HG03196 (cell line): ENCODE measurements around the gene SLC11A1.

ENCODE experiments used
- ATAC-seq: cut with Tn5 transposase; IDR thresholded peaks from one replicate; pipeline ENCODE4 v1.9.1; 2021; ENCODE audit not compliant: unreplicated experiment

Gene SLC11A1

GRCh38 chr2:218366621-218367414 lies 15.3 kb upstream of the SLC11A1 start:
- ATAC-seq: no peak

DNA sequence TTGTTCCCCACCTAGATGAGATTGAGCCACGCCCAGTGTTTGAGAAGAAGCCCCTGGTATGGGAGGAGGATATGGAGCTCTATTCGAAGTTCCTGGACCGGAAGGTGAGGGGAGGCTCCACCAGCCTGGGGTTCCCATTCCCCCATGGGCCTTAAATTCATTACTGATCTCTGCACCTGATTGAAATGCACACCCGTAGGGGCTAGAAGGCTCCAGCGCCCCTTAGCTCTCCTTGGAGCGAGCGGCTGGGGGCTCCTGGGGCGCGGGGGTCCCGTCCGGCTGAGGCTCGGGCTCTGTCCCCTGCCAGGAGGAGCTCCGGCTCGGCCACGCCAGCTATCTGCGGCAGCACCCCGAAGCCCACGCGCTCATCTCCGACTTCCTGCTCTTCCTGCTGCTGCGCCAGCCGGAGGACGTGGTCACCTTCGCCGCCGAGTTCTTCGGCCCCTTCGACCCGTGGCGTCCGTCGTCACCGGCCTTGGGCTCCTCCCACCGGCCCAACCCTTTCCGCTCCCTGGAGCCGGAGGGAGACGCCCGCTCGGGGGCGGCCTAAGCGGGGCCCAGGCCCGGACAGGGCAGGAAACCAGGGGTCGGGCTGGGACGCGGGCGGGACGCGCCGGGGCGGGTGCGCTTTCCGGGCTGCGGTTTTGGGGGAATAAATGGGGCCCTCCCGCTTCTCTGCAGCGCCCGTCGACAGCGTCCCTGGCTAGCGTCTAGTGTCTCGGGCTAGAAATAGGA lies 14.5 kb upstream of the SLC11A1 start:
- peak; percentile 89 for ATAC-seq

DNA sequence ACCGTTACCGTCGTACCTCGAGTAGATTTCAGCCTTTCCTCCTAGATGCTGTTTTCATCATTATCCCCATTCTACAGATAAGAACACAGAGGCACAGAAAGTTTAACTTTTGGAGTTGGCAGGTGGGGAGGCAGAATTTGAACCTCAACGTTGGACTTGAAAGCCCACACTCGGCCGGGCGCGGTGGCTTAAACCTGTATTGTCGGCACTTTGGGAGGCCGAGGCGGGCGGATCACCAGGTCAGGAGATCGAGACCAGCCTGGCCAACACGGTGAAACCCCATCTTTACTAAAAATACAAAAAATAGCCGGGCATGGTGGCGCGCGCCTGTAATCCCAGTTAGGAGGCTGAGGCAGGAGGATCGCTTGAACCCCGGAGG lies 13.9 kb upstream of the SLC11A1 start:
- no peak for ATAC-seq

DNA sequence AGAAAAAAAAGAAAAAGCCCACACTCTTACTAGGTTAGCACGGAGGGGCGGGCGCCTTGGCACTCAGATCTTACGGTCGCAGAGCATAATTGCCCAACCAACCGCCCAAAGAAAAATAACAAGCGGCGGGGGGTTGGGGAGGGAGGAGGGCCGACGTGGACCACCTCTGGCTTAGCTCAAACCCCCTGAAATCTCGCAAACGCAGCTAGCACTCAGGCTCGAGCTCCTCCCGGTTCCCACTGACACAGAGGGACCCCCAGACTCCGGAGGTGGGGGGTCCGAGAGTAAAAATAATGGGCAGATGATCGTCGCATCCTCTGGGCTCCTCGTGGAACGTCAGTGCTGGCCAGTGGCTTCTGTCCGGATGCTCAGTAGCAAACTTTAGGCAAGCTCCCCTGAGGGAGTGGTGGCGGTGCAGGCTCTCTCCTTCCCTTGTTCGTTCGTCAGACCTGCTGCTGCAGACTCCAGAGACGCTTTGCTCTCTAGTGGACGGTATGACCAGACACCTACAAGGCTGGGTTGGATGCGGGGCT lies 13.4 kb upstream of the SLC11A1 start:
- ATAC-seq: no peak

- ATAC-seq: no peak
These were observed 12.7 kb upstream of the SLC11A1 start for GRCh38 chr2:218369330-218369729.

DNA sequence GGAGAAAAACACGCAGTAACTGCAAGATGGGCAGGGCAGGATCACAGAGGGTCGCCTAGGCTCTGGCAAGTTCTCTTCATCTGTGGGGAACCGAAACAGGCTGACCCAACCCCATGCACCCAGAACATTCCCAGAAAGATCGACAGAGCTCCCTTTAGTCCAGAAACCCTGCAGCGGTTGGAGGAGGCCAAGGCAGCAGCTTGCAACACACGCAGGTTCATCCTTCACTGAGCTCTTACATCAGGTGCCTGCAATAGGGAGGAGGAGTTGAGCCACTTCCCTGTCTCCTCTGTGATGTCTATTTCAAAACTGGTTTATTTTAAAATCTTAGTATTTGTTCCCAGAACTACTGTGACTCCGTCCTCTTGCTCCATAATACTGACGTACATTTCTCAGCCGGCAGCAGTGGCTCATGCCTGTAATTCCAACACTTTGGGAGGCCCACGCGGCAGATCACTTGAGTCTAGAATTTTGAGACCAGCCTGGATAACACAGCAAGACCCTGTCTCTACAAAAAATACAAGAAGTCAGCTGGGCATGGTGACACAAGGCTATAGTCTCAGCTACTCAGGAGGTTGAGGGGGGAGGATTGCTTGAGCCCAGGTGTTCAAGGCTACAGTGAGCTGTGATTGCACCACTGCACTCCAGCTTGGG lies 11.5 kb upstream of the SLC11A1 start:
- ATAC-seq: no peak

GRCh38 chr2:218371983-218372350 lies 10.1 kb upstream of the SLC11A1 start:
- no peak for ATAC-seq

GRCh38 chr2:218374795-218375194 lies 7.3 kb upstream of the SLC11A1 start:
- no peak for ATAC-seq

- ATAC-seq: no peak
These were observed 6.9 kb upstream of the SLC11A1 start for GRCh38 chr2:218375212-218375611.

GRCh38 chr2:218378053-218378452 lies 4.0 kb upstream of the SLC11A1 start:
- no peak for ATAC-seq

DNA sequence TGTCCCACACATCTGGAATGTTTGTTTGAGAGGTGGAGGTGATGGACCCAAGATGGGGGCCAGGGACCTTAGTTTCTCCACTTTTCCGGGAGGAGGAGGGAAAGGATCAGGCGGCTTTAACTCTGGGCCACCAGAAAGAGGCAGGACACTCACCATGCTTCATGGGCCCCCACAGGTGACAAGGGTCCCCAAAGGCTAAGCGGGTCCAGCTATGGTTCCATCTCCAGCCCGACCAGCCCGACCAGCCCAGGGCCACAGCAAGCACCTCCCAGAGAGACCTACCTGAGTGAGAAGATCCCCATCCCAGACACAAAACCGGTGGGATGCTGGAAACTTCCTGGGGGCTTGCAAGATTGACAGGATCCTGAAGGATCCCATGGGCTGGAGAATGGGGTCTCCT lies 712 bp downstream of the SLC11A1 start:
- ATAC-seq: no peak

DNA sequence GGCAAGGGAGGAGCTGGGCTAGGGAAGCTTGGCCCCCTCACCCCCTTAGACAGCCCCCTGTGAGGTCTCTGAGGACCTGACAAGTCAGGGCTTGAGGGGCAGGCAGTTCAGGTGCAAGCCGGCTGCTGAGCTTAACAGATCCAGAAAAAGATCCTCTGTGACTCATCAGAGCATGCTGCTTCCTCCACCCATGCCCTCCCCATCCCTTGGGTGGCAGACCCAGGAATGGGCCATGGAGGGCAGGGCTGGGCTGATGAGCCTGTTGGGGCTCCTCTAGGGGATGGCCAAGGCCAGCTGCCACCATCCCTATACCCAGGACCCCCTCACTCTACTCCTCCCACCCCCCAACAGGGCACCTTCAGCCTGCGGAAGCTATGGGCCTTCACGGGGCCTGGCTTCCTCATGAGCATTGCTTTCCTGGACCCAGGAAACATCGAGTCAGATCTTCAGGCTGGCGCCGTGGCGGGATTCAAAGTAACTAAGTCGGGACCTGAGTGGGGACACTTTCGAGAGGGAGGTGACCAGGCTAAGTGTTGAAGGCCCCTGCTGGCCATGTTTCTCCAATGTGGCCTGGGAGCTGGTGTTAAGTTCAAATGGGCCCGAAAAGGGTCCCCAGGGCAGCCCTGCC lies 1.9 kb downstream of the SLC11A1 start:
- ATAC-seq: no peak

GRCh38 chr2:218384975-218385374 lies 2.9 kb downstream of the SLC11A1 start:
- no peak for ATAC-seq

DNA sequence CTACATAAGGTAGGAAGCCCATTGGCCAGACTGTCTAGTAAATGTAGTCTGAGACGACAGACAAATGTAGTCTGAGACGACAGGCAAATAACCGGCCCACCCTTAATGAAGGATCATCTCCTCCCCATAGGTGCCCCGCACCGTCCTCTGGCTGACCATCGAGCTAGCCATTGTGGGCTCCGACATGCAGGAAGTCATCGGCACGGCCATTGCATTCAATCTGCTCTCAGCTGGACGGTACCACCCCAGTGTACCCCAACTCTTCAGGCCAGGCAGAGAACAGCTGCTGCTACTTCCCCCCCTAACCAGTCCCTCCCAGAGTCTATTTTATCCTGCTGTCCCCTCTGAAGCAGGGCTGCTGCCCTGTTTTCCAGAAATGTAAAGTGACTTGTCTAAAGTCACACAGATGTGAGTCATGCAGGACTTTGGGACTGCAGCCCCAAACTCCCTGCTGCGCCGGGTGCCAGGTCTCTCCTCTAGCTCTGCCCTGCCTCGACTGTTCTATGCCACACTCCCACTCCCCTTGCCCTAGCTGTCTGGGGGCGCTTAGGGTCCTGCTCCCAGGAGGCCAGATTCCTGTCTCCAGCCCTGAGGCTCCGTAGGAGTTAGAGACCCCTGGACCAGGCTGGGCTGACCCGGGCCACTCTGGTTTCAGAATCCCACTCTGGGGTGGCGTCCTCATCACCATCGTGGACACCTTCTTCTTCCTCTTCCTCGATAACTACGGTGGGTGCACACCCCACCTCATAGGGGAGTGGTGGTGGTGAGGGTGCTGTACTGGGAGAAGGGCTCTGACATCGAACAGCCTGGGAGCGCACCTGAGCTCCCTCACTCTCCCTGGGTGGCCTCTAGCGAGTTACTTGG lies 4.7 kb downstream of the SLC11A1 start:
- ATAC-seq: no peak

- no peak for ATAC-seq
These were observed 5.5 kb downstream of the SLC11A1 start for GRCh38 chr2:218387369-218388194.

DNA sequence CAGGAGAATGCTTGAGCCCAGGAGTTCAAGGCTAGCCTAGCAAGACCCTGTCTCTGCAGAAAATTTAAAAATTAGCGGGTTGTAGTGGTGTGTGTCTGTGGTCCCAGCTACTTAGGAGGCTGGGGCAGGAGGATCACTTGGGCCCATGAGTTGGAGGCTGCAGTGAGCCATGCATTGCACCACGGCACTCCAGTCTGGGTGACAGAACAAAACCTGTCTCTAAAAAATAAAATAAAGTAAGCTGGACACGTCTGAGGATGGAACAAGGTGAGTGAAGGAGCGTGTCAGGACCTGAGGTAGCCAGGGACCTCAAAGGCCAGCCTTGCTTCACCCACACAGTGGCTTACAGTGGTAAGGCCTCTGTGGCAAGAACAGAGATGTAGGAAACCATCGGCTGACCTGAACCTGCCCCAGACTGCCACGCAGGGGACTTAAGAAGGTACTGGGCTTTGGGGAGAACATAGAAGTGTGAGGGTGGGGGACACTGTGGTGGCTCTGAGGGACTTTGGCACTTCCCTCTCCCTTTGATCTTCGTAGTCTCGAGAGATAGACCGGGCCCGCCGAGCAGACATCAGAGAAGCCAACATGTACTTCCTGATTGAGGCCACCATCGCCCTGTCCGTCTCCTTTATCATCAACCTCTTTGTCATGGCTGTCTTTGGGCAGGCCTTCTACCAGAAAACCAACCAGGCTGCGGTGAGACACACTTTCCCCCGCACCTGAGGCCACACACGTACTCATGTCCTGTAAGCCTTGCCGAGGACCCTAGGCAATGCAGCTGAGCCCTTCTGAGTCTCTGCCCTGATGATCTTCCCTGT lies 7.5 kb downstream of the SLC11A1 start:
- no peak for ATAC-seq

- ATAC-seq: no peak
These were observed 9.1 kb downstream of the SLC11A1 start for GRCh38 chr2:218391202-218391601.

DNA sequence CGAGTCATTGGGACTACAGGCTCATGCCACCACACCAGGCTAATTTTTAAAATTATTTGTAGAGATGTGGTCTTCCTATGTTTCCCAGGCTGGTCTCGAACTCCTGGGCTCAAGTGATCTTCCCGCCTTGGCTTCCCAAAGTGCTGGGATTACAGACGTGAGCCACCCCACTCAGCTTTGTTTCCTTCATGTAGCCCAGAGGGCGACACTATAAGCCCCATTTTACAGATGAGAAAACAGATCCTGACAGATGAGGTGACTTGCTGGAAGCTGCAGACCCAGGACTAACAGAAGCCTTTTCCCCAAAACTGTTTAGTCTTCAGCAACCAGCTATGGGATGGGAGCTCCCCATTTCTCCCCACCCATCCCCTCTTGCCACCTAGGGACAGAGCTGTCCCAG lies 10.4 kb downstream of the SLC11A1 start:
- ATAC-seq: no peak
